ENCODE measurements around the gene HDAC8. TPM values are rescaled to one million over a fixed set of nuclear protein-coding genes. Genes with fewer than 3 reads are reported as not detected.
A peak's percentile ranks its signal among the peaks of the same experiment; 100 is the strongest.

The HDAC8 gene
- polyA plus RNA-seq (2011; rRNA removed) (14.9 and 20.6 TPM in 2 replicates), polyA minus RNA-seq (2011; rRNA and poly(A)+ RNA removed) (17.3 and 23.4 TPM in 2 replicates)

- TF ChIP-seq CTCF (IDR thresholded peaks at IDR 0.05; ENCODE audit: insufficient read depth, low read depth, low read length), result no peak
- CTCF ChIA-PET, result no interaction called here
- POLR2A ChIA-PET, result no interaction called here
Observed at GRCh38 chrX:72572248-72573157, at the start of gene HDAC8. TSS of gene HDAC8 (minus strand) at chrX:72572843. CDS start at chrX:72572761, 82 bp downstream.

GRCh38 chrX:72621625-72622485, 49.2 kb upstream of the HDAC8 start:
- Histone ChIP-seq H3K36me3 (ENCODE audit: control insufficient read depth, insufficient read depth, low read length) (no peaks in the 10 kb centered on the region), H3K27me3 (ENCODE audit: control insufficient read depth, insufficient read depth, low read length) (no peaks in the 10 kb centered on the region), H3K4me3 (ENCODE audit: low read depth, low read length) (no peak overlapping the region)
- ChIA-PET POLR2A (no interaction called here), CTCF (interaction anchor here (1.2 kb wide), 1 partner anchor 31 kb away, joined by 3 read pairs; no protein-coding TSS in a partner anchor)
- TF ChIP-seq CTCF (IDR thresholded peaks at IDR 0.05; ENCODE audit: insufficient read depth, low read depth, low read length), result no peak
- no peak for DNase-seq (ENCODE audit: low read depth)

More at GRCh38 chrX:72572248-72573157, at the start of gene HDAC8:
- DNase-seq (ENCODE audit: low read depth), result peak; percentile 41
- Histone ChIP-seq H3K27me3 (ENCODE audit: control insufficient read depth, insufficient read depth, low read length) (no peaks in the 10 kb centered on the region), H3K36me3 (ENCODE audit: control insufficient read depth, insufficient read depth, low read length) (peaks cover 2% of the 10 kb centered on the region; the same call in 1 of the 2 replicates), H3K4me3 (ENCODE audit: low read depth, low read length) (peak within 1 kb of the TSS; percentile 57)

DNA sequence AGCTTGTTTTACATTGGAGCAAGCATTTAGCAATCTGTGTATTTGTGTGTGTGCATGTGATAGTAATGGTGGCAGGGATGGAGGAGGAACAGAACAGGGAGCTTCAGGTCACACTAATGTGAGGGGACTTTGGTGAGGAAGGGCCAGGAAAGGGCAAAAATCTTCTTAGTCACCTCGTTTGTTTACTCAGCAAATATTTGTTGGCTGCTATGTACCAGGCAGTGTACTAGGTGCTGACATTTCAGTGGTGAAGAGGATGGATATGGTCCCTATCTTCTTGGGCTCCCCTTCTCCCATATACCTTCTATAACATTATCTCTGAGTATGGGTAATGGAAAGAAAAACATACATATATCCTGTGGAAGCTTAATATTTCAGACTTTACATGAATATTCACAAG, 48.5 kb upstream of the HDAC8 start:
- DNase-seq (ENCODE audit: low read depth), result no peak
- CTCF ChIA-PET, result interaction anchor here (1.2 kb wide), 1 partner anchor 32 kb away, joined by 3 read pairs; no protein-coding TSS in a partner anchor
- POLR2A ChIA-PET, result no interaction called here
- Histone ChIP-seq H3K27me3 (ENCODE audit: control insufficient read depth, insufficient read depth, low read length) (no peaks in the 10 kb centered on the region), H3K36me3 (ENCODE audit: control insufficient read depth, insufficient read depth, low read length) (no peaks in the 10 kb centered on the region), H3K4me3 (ENCODE audit: low read depth, low read length) (no peak overlapping the region)
- no peak for TF ChIP-seq CTCF (IDR thresholded peaks at IDR 0.05; ENCODE audit: insufficient read depth, low read depth, low read length)

GRCh38 chrX:72620550-72621145, 48.0 kb upstream of the HDAC8 start:
- ChIA-PET CTCF (interaction anchor here (1.2 kb wide), 1 partner anchor 32 kb away, joined by 3 read pairs; no protein-coding TSS in a partner anchor), POLR2A (interaction anchor here (0.6 kb wide), 1 partner anchor 35 kb away, joined by 4 read pairs; no protein-coding TSS in a partner anchor)
- no peak for TF ChIP-seq CTCF (IDR thresholded peaks at IDR 0.05; ENCODE audit: insufficient read depth, low read depth, low read length)
- Histone ChIP-seq H3K36me3 (ENCODE audit: control insufficient read depth, insufficient read depth, low read length) (no peaks in the 10 kb centered on the region), H3K27me3 (ENCODE audit: control insufficient read depth, insufficient read depth, low read length) (no peaks in the 10 kb centered on the region), H3K4me3 (ENCODE audit: low read depth, low read length) (no peak overlapping the region)
- DNase-seq (ENCODE audit: low read depth), result peak; percentile 27
